ENCODE results near the gene PRSS36.

PRSS36 gene

DNA sequence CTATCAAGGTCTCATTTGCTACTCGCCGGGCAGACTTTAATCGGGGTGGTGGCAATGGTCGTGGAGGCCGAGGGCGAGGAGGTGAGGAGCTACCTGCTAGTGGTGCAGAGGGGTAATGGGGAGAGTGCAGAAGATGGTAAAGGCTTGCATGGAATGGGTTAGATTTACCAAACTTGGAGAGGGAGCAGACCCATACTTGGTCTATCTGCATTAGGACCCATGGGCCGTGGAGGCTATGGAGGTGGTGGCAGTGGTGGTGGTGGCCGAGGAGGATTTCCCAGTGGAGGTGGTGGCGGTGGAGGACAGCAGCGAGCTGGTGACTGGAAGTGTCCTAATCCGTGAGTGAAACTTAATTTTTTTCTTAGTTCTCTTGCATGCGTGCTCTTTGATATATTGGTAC is 40.2 kb upstream of the PRSS36 start:
- H3F3A ChIP-seq (ENCODE audit: insufficient read depth, low read length) = peaks cover 12% of the 10 kb centered on the region
- peaks cover 9% of the 10 kb centered on the region; the same call in 1 of the 2 replicates for H3K79me2 ChIP-seq (ENCODE audit: insufficient read depth, low read length)
- H3K27ac ChIP-seq (ENCODE audit: low read depth, low read length, poor library complexity, severe bottlenecking) = no peak overlapping the region
- H3K9ac ChIP-seq (ENCODE audit: low read length) = no peak overlapping the region
- peaks cover 100% of the 10 kb centered on the region for H3K36me3 ChIP-seq (ENCODE audit: insufficient read depth, low read length)
- peaks cover 2% of the 10 kb centered on the region; the same call in 1 of the 2 replicates for H4K20me1 ChIP-seq (ENCODE audit: insufficient read depth, low read length)
- no peaks in the 10 kb centered on the region for H3K9me2 ChIP-seq (ENCODE audit: low read depth, low read length)
- no peak for TF ChIP-seq EZH2 (IDR thresholded peaks at IDR 0.05; ENCODE audit: borderline replicate concordance, low read length)
- TF ChIP-seq, protein P1, sequence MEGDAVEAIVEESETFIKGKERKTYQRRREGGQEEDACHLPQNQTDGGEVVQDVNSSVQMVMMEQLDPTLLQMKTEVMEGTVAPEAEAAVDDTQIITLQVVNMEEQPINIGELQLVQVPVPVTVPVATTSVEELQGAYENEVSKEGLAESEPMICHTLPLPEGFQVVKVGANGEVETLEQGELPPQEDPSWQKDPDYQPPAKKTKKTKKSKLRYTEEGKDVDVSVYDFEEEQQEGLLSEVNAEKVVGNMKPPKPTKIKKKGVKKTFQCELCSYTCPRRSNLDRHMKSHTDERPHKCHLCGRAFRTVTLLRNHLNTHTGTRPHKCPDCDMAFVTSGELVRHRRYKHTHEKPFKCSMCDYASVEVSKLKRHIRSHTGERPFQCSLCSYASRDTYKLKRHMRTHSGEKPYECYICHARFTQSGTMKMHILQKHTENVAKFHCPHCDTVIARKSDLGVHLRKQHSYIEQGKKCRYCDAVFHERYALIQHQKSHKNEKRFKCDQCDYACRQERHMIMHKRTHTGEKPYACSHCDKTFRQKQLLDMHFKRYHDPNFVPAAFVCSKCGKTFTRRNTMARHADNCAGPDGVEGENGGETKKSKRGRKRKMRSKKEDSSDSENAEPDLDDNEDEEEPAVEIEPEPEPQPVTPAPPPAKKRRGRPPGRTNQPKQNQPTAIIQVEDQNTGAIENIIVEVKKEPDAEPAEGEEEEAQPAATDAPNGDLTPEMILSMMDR (IDR thresholded peaks at IDR 0.05; ENCODE audit: low read length) = no peak
- H3K27me3 ChIP-seq (ENCODE audit: insufficient read depth, low read length) = no peaks in the 10 kb centered on the region
- no peak overlapping the region for H3K4me3 ChIP-seq (ENCODE audit: low read depth, low read length, poor library complexity, severe bottlenecking)
- H2AFZ ChIP-seq (ENCODE audit: low read length) = no peak overlapping the region
- no peak overlapping the region for H3K4me2 ChIP-seq (ENCODE audit: low read length)
- no peaks in the 10 kb centered on the region for H3K4me1 ChIP-seq (ENCODE audit: insufficient read depth, low read length, severe bottlenecking)
- no peaks in the 10 kb centered on the region for H3K9me3 ChIP-seq (ENCODE audit: low read length)

DNA sequence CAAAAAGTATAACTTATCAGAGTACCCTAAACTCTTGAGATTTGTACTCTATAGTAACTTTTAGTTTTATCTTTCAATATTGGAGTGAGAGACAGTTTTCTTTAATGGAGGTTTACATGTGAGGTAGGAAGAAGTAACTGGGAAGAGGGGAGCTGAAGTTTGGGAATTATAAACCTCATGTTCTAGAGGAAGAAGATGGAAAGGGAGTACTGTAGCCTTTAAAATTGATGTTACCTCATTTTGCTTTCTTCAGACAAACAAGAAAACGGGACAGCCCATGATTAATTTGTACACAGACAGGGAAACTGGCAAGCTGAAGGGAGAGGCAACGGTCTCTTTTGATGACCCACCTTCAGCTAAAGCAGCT is 39.5 kb upstream of the PRSS36 start:
- H2AFZ ChIP-seq (ENCODE audit: low read length) = no peak overlapping the region
- H3K36me3 ChIP-seq (ENCODE audit: insufficient read depth, low read length) = peaks cover 100% of the 10 kb centered on the region
- H3K9me2 ChIP-seq (ENCODE audit: low read depth, low read length) = no peaks in the 10 kb centered on the region
- peaks cover 9% of the 10 kb centered on the region; the same call in 1 of the 2 replicates for H3K79me2 ChIP-seq (ENCODE audit: insufficient read depth, low read length)
- H3F3A ChIP-seq (ENCODE audit: insufficient read depth, low read length) = peaks cover 7% of the 10 kb centered on the region
- H3K27me3 ChIP-seq (ENCODE audit: insufficient read depth, low read length) = no peaks in the 10 kb centered on the region
- no peak overlapping the region for H3K4me3 ChIP-seq (ENCODE audit: low read depth, low read length, poor library complexity, severe bottlenecking)
- H3K4me1 ChIP-seq (ENCODE audit: insufficient read depth, low read length, severe bottlenecking) = no peaks in the 10 kb centered on the region
- no peaks in the 10 kb centered on the region for H3K9me3 ChIP-seq (ENCODE audit: low read length)
- H4K20me1 ChIP-seq (ENCODE audit: insufficient read depth, low read length) = 0 out of 2 replicates have a peak, but pooled peaks cover 2% of the 10 kb centered on the region
- H3K4me2 ChIP-seq (ENCODE audit: low read length) = no peak overlapping the region
- H3K27ac ChIP-seq (ENCODE audit: low read depth, low read length, poor library complexity, severe bottlenecking) = no peak overlapping the region
- TF ChIP-seq, protein P1 (IDR thresholded peaks at IDR 0.05; ENCODE audit: low read length) = no peak
- TF ChIP-seq EZH2 (IDR thresholded peaks at IDR 0.05; ENCODE audit: borderline replicate concordance, low read length) = no peak
- H3K9ac ChIP-seq (ENCODE audit: low read length) = no peak overlapping the region

DNA sequence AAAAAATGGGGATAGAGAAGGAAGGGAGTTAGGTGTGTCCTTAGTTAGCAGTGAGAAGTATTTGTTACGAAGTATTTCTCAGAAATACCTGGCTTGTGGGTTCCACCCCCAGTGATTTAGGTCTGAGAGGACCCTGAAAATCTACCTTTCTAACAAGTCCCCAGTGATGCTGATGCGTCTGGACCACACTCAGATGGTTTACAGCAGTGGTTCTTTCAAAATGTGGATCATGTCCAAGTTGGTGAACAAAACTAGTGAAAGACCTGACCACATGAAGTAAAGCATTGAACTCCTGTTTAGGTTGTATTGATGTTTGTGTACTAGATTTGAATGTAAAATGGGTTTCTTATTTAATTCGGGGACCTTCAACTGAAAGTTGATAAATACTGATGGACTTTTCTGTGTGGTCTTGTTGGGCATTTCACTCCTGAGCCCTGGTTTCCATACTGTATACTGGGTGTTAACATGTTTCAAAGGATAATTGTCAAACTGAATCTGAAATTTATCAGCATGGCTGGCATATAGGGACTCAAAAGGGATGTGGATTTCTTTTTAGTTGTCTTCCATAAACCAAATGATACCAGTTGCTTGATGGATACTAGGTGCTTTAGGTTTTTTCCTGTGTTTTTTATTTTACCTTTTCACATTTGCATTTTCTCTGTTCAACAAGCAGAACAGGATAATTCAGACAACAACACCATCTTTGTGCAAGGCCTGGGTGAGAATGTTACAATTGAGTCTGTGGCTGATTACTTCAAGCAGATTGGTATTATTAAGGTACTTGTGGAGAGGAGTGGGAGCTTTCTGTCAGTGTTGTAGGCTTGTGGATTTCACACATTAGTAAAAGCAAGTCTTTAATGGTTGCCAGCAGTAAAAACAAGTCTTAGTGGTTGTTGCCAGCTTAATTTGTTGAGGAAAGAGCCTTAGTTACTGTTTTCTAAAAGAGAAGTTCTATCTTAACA is 38.9 kb upstream of the PRSS36 start:
- Histone ChIP-seq H3K27ac (ENCODE audit: low read depth, low read length, poor library complexity, severe bottlenecking) (no peak overlapping the region), H3K9me3 (ENCODE audit: low read length) (no peaks in the 10 kb centered on the region), H3K27me3 (ENCODE audit: insufficient read depth, low read length) (no peaks in the 10 kb centered on the region), H3K9me2 (ENCODE audit: low read depth, low read length) (no peaks in the 10 kb centered on the region), H3K4me1 (ENCODE audit: insufficient read depth, low read length, severe bottlenecking) (no peaks in the 10 kb centered on the region), H3K4me3 (ENCODE audit: low read depth, low read length, poor library complexity, severe bottlenecking) (no peak overlapping the region), H3K9ac (ENCODE audit: low read length) (no peak overlapping the region), H3K79me2 (ENCODE audit: insufficient read depth, low read length) (peaks cover 11% of the 10 kb centered on the region), H3F3A (ENCODE audit: insufficient read depth, low read length) (peaks cover 4% of the 10 kb centered on the region; the same call in 1 of the 2 replicates), H4K20me1 (ENCODE audit: insufficient read depth, low read length) (0 out of 2 replicates have a peak, but pooled peaks cover 2% of the 10 kb centered on the region), H3K4me2 (ENCODE audit: low read length) (no peak overlapping the region), H3K36me3 (ENCODE audit: insufficient read depth, low read length) (peaks cover 100% of the 10 kb centered on the region), H2AFZ (ENCODE audit: low read length) (no peak overlapping the region)
- no peak for TF ChIP-seq EZH2 (IDR thresholded peaks at IDR 0.05; ENCODE audit: borderline replicate concordance, low read length)
- TF ChIP-seq, protein P1 (IDR thresholded peaks at IDR 0.05; ENCODE audit: low read length) = no peak

All from OCI-LY1 (cell line).